ENCODE measurements around the gene LILRA6.

- TF ChIP-seq CTCF (IDR thresholded peaks at IDR 0.05; ENCODE audit: poor library complexity, severe bottlenecking) (no peak), POLR2AphosphoS5 (IDR thresholded peaks at IDR 0.05) (no peak), REST (IDR thresholded peaks at IDR 0.05; ENCODE audit: borderline replicate concordance) (no peak), TAF1 (IDR thresholded peaks at IDR 0.05; ENCODE audit: low read depth) (no peak), SMC3 (conservative IDR thresholded peaks at IDR 0.05; ENCODE audit: poor library complexity) (no peak), EP300 (conservative IDR thresholded peaks at IDR 0.05; ENCODE audit: poor library complexity, severe bottlenecking) (no peak), EZH2 (IDR thresholded peaks at IDR 0.05; ENCODE audit: borderline replicate concordance, insufficient read depth, low read length, poor library complexity, severe bottlenecking) (no peak), RAD21 (conservative IDR thresholded peaks at IDR 0.05) (no peak)
These were observed 28.5 kb upstream of the LILRA6 start for GRCh38 chr19:54271106-54271505.
